NB4 (cell line): ENCODE data around the gene TEX19.
"Not testable (repeated sequence)": the region's sequence is repeated elsewhere in the genome, so short reads cannot be mapped to it uniquely, and the experiment has no call there.

Experiments used
- DNase-seq: peaks from one replicate; pipeline ENCODE4 v3.0.0; 2010; ENCODE audit warnings: low read depth
- H3K4me3 ChIP-seq: one replicate; pipeline ENCODE4 v1.5.1; 2011; ENCODE audit warnings: mild to moderate bottlenecking, low read depth, low read length, moderate library complexity
- MYC ChIP-seq: IDR thresholded peaks from 2 replicates; pipeline ENCODE4 v1.6.1; 2011; ENCODE audit warnings: low read depth, low read length
- POLR2A ChIP-seq: IDR thresholded peaks from 2 replicates; pipeline ENCODE4 v1.6.1; 2011; ENCODE audit warnings: mild to moderate bottlenecking; ENCODE audit not compliant: insufficient read length; ENCODE audit errors: extremely low read depth
- TF ChIP-seq, protein P1 (sequence below): IDR thresholded peaks from one replicate; pipeline ENCODE4 v1.5.1; 2012; ENCODE audit warnings: low read depth, low read length
- TF ChIP-seq, protein P2 (sequence below): IDR thresholded peaks from 2 replicates; pipeline ENCODE4 v1.6.1; 2011; ENCODE audit warnings: low read depth, low read length

Gene TEX19

DNA sequence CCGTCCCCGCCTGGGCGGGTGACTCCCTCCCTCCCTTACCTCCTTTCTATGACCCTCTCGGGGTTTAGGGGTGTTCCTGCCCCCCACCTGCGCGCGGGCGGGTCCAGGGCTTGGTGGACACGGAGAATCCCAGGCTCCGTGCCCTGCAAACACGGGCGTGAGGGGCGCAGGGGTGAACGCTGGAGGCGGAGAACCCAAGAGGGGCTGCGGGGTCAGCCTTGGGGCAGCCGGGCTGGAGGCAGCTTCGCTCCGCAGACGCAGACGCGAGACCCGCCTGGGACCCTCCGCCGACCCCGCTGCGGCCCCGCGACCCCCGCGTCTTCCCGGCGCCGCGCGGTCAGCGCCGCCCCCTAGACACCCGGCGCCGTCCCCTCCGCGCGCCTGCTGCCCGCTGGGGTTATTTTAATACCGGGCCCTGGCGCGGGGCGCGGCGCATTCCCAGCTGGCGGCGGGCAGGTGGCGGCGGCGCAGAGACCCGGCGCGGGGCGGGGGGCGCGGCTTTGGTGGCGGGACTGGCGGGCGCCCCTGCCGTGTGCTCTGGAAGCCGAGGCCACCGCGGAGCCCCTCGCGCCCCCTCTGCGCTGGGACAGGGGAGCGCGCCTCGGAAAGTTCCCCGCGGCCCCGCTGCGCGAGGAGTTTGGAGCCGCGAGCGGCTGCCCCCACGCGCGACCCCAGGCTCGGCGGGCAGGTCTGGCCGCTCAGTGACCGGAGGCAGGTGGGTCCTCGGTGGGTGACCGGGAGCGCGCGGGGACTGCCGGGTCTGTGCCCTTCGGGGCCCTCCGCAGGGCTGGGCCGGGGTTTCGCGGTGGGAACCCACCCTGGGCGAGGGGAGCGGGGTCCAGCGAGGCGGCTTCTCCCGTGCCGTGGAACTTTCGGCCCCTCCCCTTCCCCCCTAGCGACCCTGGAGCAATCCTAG lies 12.5 kb downstream of the TEX19 start, which contains the start of gene UTS2R:
TSS of gene UTS2R (plus strand) at position 433 of the 916 bp plus-strand sequence. CDS start 2,560 bp downstream, outside the sequence.
- TF ChIP-seq POLR2A = no peak
- TF ChIP-seq MYC = no peak
- TF ChIP-seq, protein P1, sequence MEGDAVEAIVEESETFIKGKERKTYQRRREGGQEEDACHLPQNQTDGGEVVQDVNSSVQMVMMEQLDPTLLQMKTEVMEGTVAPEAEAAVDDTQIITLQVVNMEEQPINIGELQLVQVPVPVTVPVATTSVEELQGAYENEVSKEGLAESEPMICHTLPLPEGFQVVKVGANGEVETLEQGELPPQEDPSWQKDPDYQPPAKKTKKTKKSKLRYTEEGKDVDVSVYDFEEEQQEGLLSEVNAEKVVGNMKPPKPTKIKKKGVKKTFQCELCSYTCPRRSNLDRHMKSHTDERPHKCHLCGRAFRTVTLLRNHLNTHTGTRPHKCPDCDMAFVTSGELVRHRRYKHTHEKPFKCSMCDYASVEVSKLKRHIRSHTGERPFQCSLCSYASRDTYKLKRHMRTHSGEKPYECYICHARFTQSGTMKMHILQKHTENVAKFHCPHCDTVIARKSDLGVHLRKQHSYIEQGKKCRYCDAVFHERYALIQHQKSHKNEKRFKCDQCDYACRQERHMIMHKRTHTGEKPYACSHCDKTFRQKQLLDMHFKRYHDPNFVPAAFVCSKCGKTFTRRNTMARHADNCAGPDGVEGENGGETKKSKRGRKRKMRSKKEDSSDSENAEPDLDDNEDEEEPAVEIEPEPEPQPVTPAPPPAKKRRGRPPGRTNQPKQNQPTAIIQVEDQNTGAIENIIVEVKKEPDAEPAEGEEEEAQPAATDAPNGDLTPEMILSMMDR = no peak
- TF ChIP-seq, protein P2, sequence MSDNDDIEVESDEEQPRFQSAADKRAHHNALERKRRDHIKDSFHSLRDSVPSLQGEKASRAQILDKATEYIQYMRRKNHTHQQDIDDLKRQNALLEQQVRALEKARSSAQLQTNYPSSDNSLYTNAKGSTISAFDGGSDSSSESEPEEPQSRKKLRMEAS = no peak
- no peak within 1 kb of the TSS for H3K4me3 ChIP-seq
- DNase-seq = no peak

DNA sequence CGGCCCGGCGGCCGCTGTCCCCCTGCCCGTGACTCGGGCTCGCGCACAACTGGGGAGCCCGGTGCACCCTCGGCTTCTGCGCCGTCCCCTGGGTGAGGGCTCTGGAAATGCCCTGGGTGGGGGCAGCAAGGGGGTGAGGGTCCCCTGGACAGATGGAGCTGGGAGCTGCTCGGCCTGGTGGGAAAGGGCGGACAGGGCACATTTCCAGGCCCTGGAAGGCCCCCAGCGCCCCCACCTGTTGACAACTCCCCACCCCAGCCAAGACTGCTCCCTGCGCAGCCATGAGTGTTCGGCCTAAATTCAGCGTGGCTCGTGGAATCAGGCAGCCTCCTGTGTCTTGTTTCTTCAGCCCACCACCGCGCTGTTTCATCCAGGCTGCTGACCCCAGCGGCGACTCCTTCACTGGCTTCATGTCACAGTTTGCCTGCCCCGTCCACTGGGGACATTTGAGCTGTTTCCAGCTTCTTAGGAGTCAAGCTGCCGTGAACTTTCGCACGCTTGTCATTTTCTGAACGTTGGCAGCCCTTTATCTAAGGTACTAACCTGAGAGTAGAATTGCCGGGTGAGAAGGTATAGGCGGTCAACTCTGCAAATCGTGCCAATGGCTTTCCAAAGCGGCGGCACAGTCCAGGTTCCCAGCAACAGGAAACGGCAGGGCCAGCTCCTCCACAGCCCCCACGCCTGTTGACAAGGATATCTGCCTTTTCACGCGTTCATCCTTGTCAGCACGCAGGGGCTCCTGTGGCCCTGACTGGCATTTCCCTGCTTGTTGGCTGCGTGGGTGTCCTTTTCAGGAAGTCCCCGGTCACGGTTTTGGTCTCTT lies 13.4 kb downstream of the TEX19 start:
- H3K4me3 ChIP-seq = no peak overlapping the region
- DNase-seq = no peak
- TF ChIP-seq POLR2A (no peak), MYC (no peak)
- TF ChIP-seq, protein P2 = no peak
- TF ChIP-seq, protein P1 = no peak

DNA sequence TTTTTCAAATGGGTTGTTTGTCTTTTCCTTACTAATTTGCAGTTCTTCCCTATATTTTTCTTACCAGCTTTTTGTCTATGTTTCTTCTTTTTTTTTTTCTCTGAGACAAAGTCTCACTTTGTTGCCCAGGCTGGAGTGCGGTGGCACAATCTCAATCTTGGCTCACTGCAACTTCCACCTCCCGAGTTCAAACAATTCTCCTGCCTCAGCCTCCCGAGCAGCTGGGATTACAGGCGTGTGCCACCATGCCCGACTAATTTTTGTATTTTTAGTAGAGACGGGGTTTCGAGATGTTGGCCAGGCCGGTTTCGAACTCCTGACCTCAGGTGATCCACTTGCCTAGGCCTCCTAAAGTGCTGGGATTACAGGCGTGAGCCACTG lies 14.0 kb downstream of the TEX19 start:
- not testable (repeated sequence) for H3K4me3 ChIP-seq, DNase-seq

DNA sequence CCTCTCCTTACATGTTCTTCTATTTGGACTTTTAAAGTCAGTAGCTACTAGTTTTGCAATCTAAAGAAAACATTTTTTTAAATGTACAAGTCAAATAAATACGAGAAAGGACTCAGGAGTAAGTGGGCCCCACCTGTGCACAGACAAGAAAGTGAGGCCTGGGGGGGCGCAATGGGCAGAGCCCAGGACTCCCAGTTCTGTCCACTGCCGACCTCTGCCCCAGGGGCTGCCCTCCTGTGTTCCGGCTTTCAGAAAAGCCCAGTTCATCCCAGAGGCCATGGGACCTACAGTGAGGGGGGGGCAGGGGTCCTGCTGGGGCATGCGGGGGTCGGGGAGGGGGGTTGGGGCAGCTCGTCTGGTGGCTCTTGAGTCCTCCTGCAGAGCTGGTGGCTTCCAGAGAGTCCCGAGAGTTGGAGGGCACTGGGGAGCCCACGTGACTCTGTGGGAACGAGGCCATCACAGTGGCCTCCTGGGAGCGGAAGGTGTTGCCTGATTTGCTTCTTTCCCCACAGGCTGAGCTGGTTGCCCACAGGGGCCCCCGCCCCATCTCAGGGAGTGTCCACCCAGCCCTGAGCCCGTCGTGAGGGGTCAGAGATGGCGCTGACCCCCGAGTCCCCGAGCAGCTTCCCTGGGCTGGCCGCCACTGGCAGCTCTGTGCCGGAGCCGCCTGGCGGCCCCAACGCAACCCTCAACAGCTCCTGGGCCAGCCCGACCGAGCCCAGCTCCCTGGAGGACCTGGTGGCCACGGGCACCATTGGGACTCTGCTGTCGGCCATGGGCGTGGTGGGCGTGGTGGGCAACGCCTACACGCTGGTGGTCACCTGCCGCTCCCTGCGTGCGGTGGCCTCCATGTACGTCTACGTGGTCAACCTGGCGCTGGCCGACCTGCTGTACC lies 14.9 kb downstream of the TEX19 start:
- TF ChIP-seq MYC (no peak), POLR2A (no peak)
- TF ChIP-seq, protein P1 = no peak
- TF ChIP-seq, protein P2 = no peak
- no peak overlapping the region for H3K4me3 ChIP-seq
- no peak for DNase-seq

DNA sequence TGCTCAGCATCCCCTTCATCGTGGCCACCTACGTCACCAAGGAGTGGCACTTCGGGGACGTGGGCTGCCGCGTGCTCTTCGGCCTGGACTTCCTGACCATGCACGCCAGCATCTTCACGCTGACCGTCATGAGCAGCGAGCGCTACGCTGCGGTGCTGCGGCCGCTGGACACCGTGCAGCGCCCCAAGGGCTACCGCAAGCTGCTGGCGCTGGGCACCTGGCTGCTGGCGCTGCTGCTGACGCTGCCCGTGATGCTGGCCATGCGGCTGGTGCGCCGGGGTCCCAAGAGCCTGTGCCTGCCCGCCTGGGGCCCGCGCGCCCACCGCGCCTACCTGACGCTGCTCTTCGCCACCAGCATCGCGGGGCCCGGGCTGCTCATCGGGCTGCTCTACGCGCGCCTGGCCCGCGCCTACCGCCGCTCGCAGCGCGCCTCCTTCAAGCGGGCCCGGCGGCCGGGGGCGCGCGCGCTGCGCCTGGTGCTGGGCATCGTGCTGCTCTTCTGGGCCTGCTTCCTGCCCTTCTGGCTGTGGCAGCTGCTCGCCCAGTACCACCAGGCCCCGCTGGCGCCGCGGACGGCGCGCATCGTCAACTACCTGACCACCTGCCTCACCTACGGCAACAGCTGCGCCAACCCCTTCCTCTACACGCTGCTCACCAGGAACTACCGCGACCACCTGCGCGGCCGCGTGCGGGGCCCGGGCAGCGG lies 15.7 kb downstream of the TEX19 start:
- no peak for TF ChIP-seq POLR2A
- TF ChIP-seq, protein P1 = no peak
- no peak for TF ChIP-seq MYC
- TF ChIP-seq, protein P2 = no peak
- no peak overlapping the region for H3K4me3 ChIP-seq
- no peak for DNase-seq
